ENCODE measurements around the gene NSG2.
"Not testable (repeated sequence)": the region's sequence is repeated elsewhere in the genome, so short reads cannot be mapped to it uniquely, and the experiment has no call there.

DNA sequence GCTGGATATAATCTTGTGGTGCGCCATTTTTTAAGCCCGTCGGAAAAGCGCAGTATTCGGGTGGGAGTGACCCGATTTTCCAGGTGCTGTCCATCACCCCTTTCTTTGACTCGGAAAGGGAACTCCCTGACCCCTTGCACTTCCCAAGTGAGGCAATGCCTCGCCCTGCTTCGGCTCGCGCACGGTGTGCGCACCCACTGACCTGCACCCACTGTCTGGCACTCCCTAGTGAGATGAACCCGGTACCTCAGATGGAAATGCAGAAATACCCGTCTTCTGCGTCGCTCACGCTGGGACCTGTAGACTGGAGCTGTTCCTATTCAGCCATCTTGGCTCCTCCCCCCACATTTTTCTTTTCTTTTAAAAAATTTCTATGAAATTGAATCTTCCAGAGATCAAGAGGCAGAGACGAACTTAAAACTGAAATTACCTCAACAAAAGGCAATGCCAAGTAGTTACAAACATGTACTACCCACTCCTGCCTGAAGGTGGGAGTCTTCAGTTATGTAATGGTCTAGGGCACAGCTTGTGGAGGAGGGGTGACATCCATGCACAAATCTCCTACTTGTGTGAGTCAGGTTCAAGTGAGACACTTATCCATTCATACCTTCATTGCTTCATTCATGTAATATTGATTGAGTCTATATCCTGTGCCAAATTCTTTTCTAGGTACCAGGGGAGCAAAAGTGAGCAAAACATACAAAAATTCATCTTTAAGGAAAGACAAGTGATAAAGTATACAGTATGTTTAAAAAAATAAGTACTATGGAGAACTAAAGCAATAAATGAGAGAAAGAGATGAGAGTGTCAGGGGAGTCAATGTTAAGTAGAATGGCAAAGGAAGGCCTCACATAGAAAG is 25.2 kb upstream of the NSG2 start:
- TF ChIP-seq, protein P1, sequence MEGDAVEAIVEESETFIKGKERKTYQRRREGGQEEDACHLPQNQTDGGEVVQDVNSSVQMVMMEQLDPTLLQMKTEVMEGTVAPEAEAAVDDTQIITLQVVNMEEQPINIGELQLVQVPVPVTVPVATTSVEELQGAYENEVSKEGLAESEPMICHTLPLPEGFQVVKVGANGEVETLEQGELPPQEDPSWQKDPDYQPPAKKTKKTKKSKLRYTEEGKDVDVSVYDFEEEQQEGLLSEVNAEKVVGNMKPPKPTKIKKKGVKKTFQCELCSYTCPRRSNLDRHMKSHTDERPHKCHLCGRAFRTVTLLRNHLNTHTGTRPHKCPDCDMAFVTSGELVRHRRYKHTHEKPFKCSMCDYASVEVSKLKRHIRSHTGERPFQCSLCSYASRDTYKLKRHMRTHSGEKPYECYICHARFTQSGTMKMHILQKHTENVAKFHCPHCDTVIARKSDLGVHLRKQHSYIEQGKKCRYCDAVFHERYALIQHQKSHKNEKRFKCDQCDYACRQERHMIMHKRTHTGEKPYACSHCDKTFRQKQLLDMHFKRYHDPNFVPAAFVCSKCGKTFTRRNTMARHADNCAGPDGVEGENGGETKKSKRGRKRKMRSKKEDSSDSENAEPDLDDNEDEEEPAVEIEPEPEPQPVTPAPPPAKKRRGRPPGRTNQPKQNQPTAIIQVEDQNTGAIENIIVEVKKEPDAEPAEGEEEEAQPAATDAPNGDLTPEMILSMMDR (IDR thresholded peaks at IDR 0.05), result peak in 2 of 6 experiments; percentile 13 to 35
- TF ChIP-seq POLR2A (IDR thresholded peaks at IDR 0.05), result not testable (repeated sequence)
